HG03060 (cell line): ENCODE data around the gene ARRDC5.
"Not testable (repeated sequence)": the region's sequence is repeated elsewhere in the genome, so short reads cannot be mapped to it uniquely, and the experiment has no call there.

ENCODE experiments used
- ATAC-seq: cut with Tn5 transposase; IDR thresholded peaks from one replicate; pipeline ENCODE4 v1.9.1; 2021; ENCODE audit warnings: low read depth, moderate number of reproducible peaks; ENCODE audit not compliant: unreplicated experiment

ARRDC5 gene

GRCh38 chr19:4910594-4911281 is 8.0 kb upstream of the ARRDC5 start:
- no peak for ATAC-seq

- no peak for ATAC-seq
Measured at GRCh38 chr19:4909897-4910593, 7.3 kb upstream of the ARRDC5 start.

- no peak for ATAC-seq
Measured at GRCh38 chr19:4909156-4909896, 6.6 kb upstream of the ARRDC5 start, which contains the start of gene UHRF1. TSS of gene UHRF1 (plus strand) at chr19:4909501. CDS start at chr19:4910886, 1,385 bp downstream.

- no peak for ATAC-seq
Measured at GRCh38 chr19:4908781-4909155, 6.1 kb upstream of the ARRDC5 start.

- no peak for ATAC-seq
Measured at GRCh38 chr19:4908360-4908759, 5.7 kb upstream of the ARRDC5 start.

GRCh38 chr19:4906963-4907362 is 4.3 kb upstream of the ARRDC5 start:
- no peak for ATAC-seq

- no peak for ATAC-seq
Measured at GRCh38 chr19:4904481-4904880, 1.8 kb upstream of the ARRDC5 start.

GRCh38 chr19:4900879-4901278 is 1.8 kb downstream of the ARRDC5 start:
- not testable (repeated sequence) for ATAC-seq

GRCh38 chr19:4897146-4897545 is 5.5 kb downstream of the ARRDC5 start:
- ATAC-seq, result no peak

GRCh38 chr19:4896372-4896771 is 6.3 kb downstream of the ARRDC5 start:
- no peak for ATAC-seq

- not testable (repeated sequence) for ATAC-seq
Measured at GRCh38 chr19:4892962-4893361, 9.7 kb downstream of the ARRDC5 start.

- ATAC-seq, result no peak
Measured at GRCh38 chr19:4891066-4891465, 11.6 kb downstream of the ARRDC5 start.

- no peak for ATAC-seq
Measured at GRCh38 chr19:4889034-4889815, 13.5 kb downstream of the ARRDC5 start.

GRCh38 chr19:4887803-4888202 is 14.9 kb downstream of the ARRDC5 start:
- not testable (repeated sequence) for ATAC-seq

GRCh38 chr19:4884993-4885392 is 17.7 kb downstream of the ARRDC5 start:
- not testable (repeated sequence) for ATAC-seq

- not testable (repeated sequence) for ATAC-seq
Measured at GRCh38 chr19:4882874-4883273, 19.8 kb downstream of the ARRDC5 start.

GRCh38 chr19:4879041-4879440 is 23.7 kb downstream of the ARRDC5 start:
- ATAC-seq, result no peak

- no peak for ATAC-seq
Measured at GRCh38 chr19:4878491-4878968, 24.2 kb downstream of the ARRDC5 start.

GRCh38 chr19:4877753-4878490 is 24.8 kb downstream of the ARRDC5 start:
- no peak for ATAC-seq

- ATAC-seq, result no peak
Measured at GRCh38 chr19:4873930-4874329, 28.8 kb downstream of the ARRDC5 start.
